HG03175 (cell line): ENCODE results near the gene TOMM40L.
A peak's percentile ranks its signal among the peaks of the same experiment; 100 is the strongest.

ENCODE experiments used
- ATAC-seq: cut with Tn5 transposase; IDR thresholded peaks from one replicate; pipeline ENCODE4 v1.9.1; 2021; ENCODE audit warnings: mild to moderate bottlenecking, moderate library complexity; ENCODE audit not compliant: unreplicated experiment

The TOMM40L gene

DNA sequence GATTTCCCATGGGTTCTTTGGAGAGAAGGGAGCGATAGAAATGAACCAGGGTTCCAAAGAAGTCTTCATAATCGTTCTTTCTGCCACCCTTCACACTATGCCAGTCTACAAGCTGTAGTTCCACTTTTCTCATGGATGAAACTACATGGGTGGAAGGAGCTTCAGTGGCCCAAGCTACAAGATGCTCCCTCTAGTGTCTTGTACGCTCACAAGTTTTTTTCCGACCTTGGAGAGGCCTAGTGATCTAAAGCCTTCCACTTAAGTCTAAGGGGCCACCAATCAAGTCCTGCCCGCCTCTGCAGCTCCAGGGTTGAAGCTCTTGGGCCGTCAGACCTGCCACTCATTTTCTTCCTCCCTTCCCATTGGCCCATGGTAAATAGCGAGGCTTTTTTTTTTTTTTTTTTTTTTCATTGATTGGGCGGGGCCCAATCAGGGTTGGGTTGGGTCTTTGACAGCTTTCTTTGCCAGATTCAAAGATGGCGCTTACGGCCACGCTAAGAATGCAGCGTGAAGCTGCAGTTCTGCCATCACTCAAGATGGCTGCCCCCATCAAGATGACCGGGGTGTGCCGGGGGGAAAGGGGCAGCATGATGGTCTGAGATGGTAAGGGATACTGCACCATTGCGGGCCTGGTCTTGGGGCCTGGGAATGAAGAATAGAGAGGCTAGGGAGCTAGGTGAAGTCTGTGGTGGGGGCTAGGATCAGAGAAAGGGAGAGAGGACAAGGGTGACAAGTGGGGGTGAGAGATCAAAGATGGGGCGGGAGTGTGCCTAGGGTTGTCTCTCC, at the start of gene TOMM40L:
TSS of gene TOMM40L (plus strand) at position 527 of the 786 bp plus-strand sequence. CDS start 430 bp downstream, outside the sequence.
- ATAC-seq: peak; percentile 98

DNA sequence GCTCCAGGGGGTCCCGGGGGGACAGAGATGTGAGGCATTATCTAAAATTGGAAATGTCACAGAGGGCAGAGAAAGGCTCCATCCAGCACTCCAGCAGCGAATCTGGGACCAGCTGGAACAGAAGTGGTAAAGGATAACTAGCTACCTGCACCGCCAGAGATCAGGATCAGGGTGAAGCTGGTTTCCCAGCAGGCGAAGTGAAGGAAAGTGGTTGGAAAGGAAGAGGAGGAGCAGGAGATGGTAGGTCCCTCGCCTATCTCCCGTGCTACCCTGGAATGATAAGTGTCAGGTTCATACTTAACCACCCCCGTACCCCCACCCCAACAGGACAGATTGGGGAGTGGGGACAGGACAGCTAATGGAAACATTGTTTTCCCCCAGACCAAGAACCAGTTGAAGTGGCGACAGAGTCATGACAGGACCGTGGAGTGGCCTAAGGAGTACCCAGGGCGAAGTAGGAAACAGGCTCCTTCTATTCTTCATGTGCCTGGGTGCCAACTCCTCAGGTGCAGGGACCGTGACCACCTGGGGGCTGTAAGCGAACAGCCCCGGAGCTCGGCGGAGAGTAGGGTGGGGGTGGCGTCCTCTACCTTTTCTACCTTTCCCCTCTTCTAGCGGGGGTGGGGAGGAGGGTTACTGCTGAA, 49.3 kb upstream of the TOMM40L start:
- ATAC-seq: no peak

DNA sequence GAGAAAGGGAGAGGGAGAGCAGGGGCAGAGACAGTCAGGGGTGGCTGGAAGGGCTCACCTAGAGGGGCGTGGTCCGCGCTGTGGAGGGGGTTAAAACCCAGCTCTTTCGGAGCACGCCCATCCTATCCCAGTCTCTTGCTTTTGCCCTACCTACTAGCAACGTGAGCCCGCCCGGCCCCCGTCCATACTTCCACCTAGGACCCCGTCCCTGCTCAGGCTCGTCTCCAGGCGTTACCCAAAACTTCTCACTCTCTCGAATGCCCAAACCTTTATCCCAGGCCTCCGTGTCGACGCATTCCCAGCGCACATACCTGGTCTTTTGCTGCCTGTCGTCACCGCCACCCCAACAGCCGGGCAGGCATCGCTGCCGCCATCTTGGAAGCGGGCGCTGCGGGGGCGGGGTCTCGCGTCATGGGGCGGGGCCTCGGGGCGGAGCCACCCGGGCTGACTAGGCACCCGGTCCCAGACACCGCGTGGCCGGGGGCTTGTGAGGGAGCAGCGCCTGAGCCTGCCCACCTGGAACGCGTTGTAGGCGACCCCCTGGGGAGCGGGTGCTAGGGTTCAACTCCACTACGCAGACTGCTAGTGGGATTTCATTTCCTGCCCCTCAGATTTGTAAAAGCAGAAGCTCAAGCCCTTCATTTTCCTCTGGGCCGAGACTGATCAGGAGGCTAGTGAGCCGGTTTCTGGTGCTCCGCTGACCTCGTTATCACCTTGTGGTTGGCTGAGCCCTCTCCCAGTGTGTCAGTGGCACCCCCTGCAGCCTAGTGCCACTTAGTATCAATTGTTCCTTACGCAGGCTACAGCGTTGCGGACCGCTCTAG, 48.5 kb upstream of the TOMM40L start, which contains the start of gene B4GALT3:
TSS of gene B4GALT3 (minus strand) at position 396 of the 824 bp plus-strand sequence. CDS start 1,447 bp downstream, outside the sequence.
- peak; percentile 80 for ATAC-seq

GRCh38 chr1:161177936-161178244, 48.0 kb upstream of the TOMM40L start:
- no peak for ATAC-seq

DNA sequence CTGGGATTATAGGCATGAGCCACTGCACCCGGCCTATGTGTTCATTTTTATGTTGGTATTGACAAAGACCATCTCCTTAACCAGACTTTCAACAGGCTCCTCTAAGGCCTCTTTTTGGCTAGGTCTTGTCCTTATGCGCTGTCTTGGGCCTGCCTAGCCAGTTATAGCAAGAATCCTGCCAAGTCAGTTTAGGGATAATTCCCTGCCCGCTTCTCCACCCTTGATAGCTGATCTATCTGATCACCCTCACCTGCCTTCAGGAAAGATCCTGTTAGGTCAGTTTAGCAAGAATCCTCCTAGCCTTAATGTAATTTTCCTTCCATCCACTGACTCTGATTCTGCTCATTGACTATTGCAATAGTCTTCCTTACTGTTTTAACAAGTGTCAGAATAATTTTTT, 46.2 kb upstream of the TOMM40L start:
- ATAC-seq: no peak

GRCh38 chr1:161180639-161181038, 45.2 kb upstream of the TOMM40L start:
- ATAC-seq: no peak

GRCh38 chr1:161182214-161182613, 43.6 kb upstream of the TOMM40L start:
- ATAC-seq: peak; percentile 49

- peak; percentile 69 for ATAC-seq
Observed at GRCh38 chr1:161185282-161185682, 40.6 kb upstream of the TOMM40L start.

DNA sequence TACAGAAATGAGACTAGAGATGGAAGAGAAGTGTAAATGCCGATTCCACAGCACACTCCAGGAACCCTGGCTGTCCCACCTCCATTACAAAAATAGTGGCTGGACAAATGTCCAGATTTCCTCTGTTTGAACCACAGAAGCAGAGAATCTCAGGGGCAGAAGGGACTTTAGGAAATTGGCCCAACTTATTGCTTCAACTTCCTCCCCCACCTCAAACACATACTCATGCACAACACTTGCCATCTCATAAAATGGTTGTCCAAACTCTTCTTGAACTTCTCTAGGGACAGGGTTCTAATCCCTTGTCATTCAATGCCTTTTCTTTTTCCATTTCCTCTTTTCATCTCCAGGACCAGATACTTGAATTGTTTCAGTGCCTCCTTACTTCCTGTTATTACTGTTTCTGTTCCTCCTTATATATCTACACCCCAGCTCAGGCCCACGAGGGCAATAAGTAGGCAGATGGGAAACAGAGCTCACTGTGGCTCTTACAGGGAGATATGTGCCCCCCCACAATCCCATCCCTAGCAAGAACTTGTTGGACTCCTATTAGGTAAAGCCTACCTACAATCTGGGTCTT, 40.0 kb upstream of the TOMM40L start:
- ATAC-seq: peak; percentile 37

DNA sequence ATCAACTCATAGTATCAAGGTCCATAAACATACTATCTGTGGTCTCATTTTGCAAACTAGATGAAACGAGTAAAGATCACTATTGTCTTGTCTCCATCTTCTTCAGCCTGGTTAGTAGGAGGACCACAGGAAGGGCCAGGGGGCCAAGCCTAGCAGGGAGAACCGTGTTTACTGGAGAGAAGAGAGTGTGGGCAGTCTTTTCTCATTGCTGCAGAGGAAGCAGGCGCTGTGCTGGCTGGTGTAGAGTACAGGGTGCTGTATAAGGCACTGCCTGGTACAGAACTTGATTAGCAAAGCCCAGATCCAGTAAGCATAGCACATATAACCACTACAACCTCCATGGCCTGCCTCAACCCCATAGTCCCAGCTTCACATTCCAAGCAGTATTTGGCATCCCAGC, 38.5 kb upstream of the TOMM40L start:
- no peak for ATAC-seq

GRCh38 chr1:161188381-161188780, 37.5 kb upstream of the TOMM40L start:
- no peak for ATAC-seq

DNA sequence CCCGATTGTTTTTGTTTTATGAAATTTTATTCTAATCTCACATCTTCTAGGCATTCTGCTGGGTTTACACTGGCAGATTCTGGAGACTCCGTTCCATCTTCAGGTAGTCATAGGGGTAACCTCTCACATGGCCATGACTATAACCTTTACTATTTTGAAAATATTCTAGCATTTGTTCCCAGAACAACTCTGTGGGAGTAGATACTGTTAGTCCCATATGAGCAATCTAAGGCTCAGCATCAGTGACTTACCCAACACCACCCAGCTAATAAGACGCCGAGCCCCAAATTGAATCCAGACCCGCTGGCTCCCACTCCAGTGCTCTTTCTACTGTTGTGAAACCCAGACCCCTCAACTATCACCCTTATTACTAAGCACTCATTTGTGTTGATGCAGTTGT, 36.8 kb upstream of the TOMM40L start:
- ATAC-seq: no peak

GRCh38 chr1:161190962-161191521, 34.8 kb upstream of the TOMM40L start:
- no peak for ATAC-seq

DNA sequence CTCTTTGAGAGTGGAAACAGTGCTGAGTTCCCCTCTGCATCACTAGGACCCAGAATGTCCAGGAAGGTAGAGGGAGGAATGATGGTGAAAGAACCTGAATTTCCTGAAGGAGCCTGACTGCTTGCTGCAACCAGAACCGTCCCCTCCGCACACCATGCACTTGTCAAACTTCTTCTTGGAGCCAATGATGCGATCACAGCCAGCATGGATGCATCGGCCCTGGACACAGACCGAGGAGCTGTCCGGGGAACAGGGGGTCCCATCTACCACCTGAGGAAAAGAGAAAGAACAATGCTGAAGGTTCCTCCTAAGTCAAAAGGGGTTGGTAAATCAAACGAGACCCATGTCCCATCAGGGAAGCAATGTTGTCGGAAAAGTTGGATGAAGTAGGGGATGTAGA, 33.9 kb upstream of the TOMM40L start:
- no peak for ATAC-seq

GRCh38 chr1:161192476-161193465, 33.1 kb upstream of the TOMM40L start:
- ATAC-seq: peak; percentile 73

GRCh38 chr1:161193561-161194235, 32.2 kb upstream of the TOMM40L start:
- no peak for ATAC-seq

- ATAC-seq: no peak
Observed at GRCh38 chr1:161195171-161195570, 30.7 kb upstream of the TOMM40L start.

GRCh38 chr1:161196111-161196510, 29.7 kb upstream of the TOMM40L start:
- no peak for ATAC-seq
